GM12878 (cell line): ENCODE results near the gene GLI2. TPM values are rescaled to one million over a fixed set of nuclear protein-coding genes. Genes with fewer than 3 reads are reported as not detected.

Experiments used
- ATAC-seq: fragments of 200-7000 bp; cut with Tn5 transposase; 3 replicates; pipeline ENCODE4 v1.9.1; 2020; ENCODE audit warnings: mild to moderate bottlenecking, moderate library complexity
- BruUV-seq: library from RNA; stranded (reverse); fragments of 400-500 nt; replicated peaks from 2 replicates; lab custom pipeline; 2021; lab: Mats Ljungman, UMichigan
- CTCF ChIA-PET: fragments of 300-600 bp; sonication (Branson Sonifier 250); formaldehyde crosslinking; extraction: SDS; loops from one replicate; lab custom pipeline; 2021; ENCODE audit warnings: inconsistent platforms; lab: Yijun Ruan, JAX
- POLR2A ChIA-PET: fragments of 350-600 bp; formaldehyde crosslinking; extraction: SDS; loops from one replicate; lab custom pipeline; 2021; ENCODE audit warnings: inconsistent platforms; lab: Charles Lee
- RAD21 ChIA-PET: fragments of 300-600 bp; sonication (Branson Sonifier 250); formaldehyde crosslinking; loops from one replicate; lab custom pipeline; 2023; ENCODE audit warnings: antibody characterized with exemption; ENCODE audit not compliant: unreplicated experiment; lab: Charles Lee
- SMC1A ChIA-PET: fragments of 300-600 bp; sonication (Branson Sonifier 250); formaldehyde crosslinking; loops from one replicate; lab custom pipeline; 2023; ENCODE audit not compliant: unreplicated experiment, uncharacterized antibody; lab: Charles Lee
- DNase-seq: peaks from one replicate; pipeline ENCODE4 v3.0.0-alpha.2; 2011; ENCODE audit warnings: low read depth, low spot score
- FAIRE-seq: peaks from 3 replicates; lab custom pipeline; 2011; peaks lifted over from hg19 to GRCh38; lab: Jason Lieb, UNC
- H2AFZ ChIP-seq: 2 replicates; pipeline ENCODE4 v1.6.0; 2011; ENCODE audit warnings: low read depth, low read length, control low read depth; ENCODE audit not compliant: control insufficient read depth
- H3K27ac ChIP-seq: 2 replicates; pipeline ENCODE4 v1.5.1; 2011; ENCODE audit warnings: control low read depth; ENCODE audit not compliant: control insufficient read depth, insufficient read depth
- H3K27me3 ChIP-seq, 2 experiments: replicated peaks in 1 of 2; 2 replicates each; pipeline versions ENCODE4 v1.6.0 to v1.6.1; 2011; ENCODE audit warnings: low read length in 1 of 2; ENCODE audit not compliant: control insufficient read depth in 2 of 2, insufficient read depth in 2 of 2
- H3K36me3 ChIP-seq, 2 experiments: 2 replicates each; pipeline ENCODE4 v1.5.1; 2011; ENCODE audit warnings: low read length in 1 of 2; ENCODE audit not compliant: control insufficient read depth in 2 of 2, insufficient read depth in 2 of 2
- H3K4me1 ChIP-seq: 2 replicates; pipeline ENCODE4 v1.6.1; 2011; ENCODE audit warnings: mild to moderate bottlenecking, low read length, moderate library complexity, mixed read lengths; ENCODE audit not compliant: control insufficient read depth, insufficient read depth
- H3K4me2 ChIP-seq: 2 replicates; pipeline ENCODE4 v1.6.0; 2011; ENCODE audit warnings: control low read depth; ENCODE audit not compliant: control insufficient read depth, insufficient read depth
- H3K4me3 ChIP-seq: fragments of 200-600 bp; sonication (generic); 2 replicates; pipeline ENCODE4 v1.5.1; 2016
- H3K79me2 ChIP-seq: 2 replicates; pipeline ENCODE4 v1.6.0; 2011; ENCODE audit warnings: low read length; ENCODE audit not compliant: control insufficient read depth, insufficient read depth
- H3K9ac ChIP-seq: 2 replicates; pipeline ENCODE4 v1.8.0; 2011; ENCODE audit warnings: low read length, control low read depth, mixed read lengths; ENCODE audit not compliant: control insufficient read depth, insufficient read depth
- H3K9me3 ChIP-seq: replicated peaks from 3 replicates; pipeline ENCODE4 v1.5.1; 2011; ENCODE audit warnings: mild to moderate bottlenecking, low read length; ENCODE audit not compliant: control insufficient read depth, insufficient read depth
- H4K20me1 ChIP-seq: 2 replicates; pipeline ENCODE4 v1.6.0; 2011; ENCODE audit not compliant: control insufficient read depth, insufficient read depth
- ASH2L ChIP-seq: fragments of 300-600, 200-600 bp; sonication (generic); IDR thresholded peaks from 2 replicates; pipeline ENCODE4 v1.6.1; 2017; ENCODE audit warnings: low read depth, mild to moderate bottlenecking, borderline replicate concordance
- CEBPB ChIP-seq, 2 experiments: fragments of 150-350 bp in 1 of 2; IDR thresholded peaks; 2 replicates each; pipeline ENCODE4 v1.6.1; 2012 to 2014; ENCODE audit warnings: low read depth in 2 of 2, low read length in 2 of 2, borderline replicate concordance in 1 of 2, inconsistent platforms in 1 of 2
- ESRRA ChIP-seq: IDR thresholded peaks from 2 replicates; pipeline ENCODE4 v1.6.1; 2012; ENCODE audit warnings: mild to moderate bottlenecking, low read length, improper control_type of control experiment
- KAT2A ChIP-seq: conservative IDR thresholded peaks from 2 replicates; pipeline ENCODE4 v1.6.1; 2011; ENCODE audit warnings: low read depth, low read length; ENCODE audit not compliant: control insufficient read depth
- LARP7 ChIP-seq: fragments of 450-650 bp; IDR thresholded peaks from 2 replicates; pipeline ENCODE4 v1.6.1; 2017; ENCODE audit warnings: mild to moderate bottlenecking
- MYB ChIP-seq: fragments of 150-350 bp; IDR thresholded peaks from 2 replicates; pipeline ENCODE4 v1.6.1; 2014; ENCODE audit warnings: mild to moderate bottlenecking, low read depth, low read length, borderline replicate concordance
- PKNOX1 ChIP-seq: fragments of 450-650 bp; IDR thresholded peaks from 2 replicates; pipeline ENCODE4 v1.6.1; 2016; ENCODE audit warnings: mild to moderate bottlenecking
- WGBS: methylation state at CpG from one replicate; pipeline ENCODE4 v1.1.6; 2016; ENCODE audit warnings: low lambda C conversion rate; ENCODE audit not compliant: insufficient replicate concordance, insufficient coverage; ENCODE audit errors: missing lambda C conversion rate; 5-methylcytosine and 5-hydroxymethylcytosine counted together
- in situ Hi-C: fragments of 300-500 bp; cut with MboI; formaldehyde crosslinking; loops from 9 replicates; pipeline ENCODE4 v1.14.3; 2018; ENCODE audit warnings: mixed read lengths
- intact Hi-C: fragments of 100-400 bp; cut with micrococcal nuclease; formaldehyde crosslinking; loops from one replicate; pipeline ENCODE4 v1.14.2; 2022; ENCODE audit not compliant: unreplicated experiment
- polyA plus RNA-seq, 11 experiments: library from polyadenylated mRNA; depleted of rRNA in 4 of 11; unstranded in 6 of 11; stranded (reverse) in 5 of 11; fragments of >200 nt; fragmentation: Nextera tagmentation in 4 of 11; fragmentation: Illumina TruSeq in 1 of 11; extraction: Ambion mirVana in 4 of 11; extraction: Trizol in 1 of 11; gene quantifications; 1 replicate in 1 of 11; 2 replicates in 10 of 11; pipeline versions ENCODE4 v1.2.1 to v1.2.3, GENCODE V29; 2011 to 2016; ENCODE audit warnings: inconsistent platforms in 2 of 11, missing spikeins in 2 of 11, low read depth in 1 of 11
- total RNA-seq, 4 experiments: library from RNA; depleted of rRNA in 3 of 4; stranded (reverse); fragments of >200 nt in 3 of 4; fragmentation: Illumina TruSeq in 1 of 4; extraction: Trizol in 1 of 4; gene quantifications; 2 replicates each; pipeline versions ENCODE4 v1.2.1 to v1.2.3, GENCODE V29; 2013 to 2021

The GLI2 gene
- total and polyA plus RNA-seq, 10 of the 15 experiments (the other 5 are each of a cell fraction or from before 2014, with no cell fraction given) = 0.01 TPM; not detected in 9

- RAD21 ChIA-PET = no interaction called here
- Histone ChIP-seq H3K79me2 (no peaks in the 10 kb centered on the region), H3K4me1 (no peaks in the 10 kb centered on the region), H4K20me1 (no peaks in the 10 kb centered on the region), H3K4me2 (no peak overlapping the region), H3K27me3 (peaks cover 0 to 2% of the 10 kb centered on the region in 2 experiments; a peak in 1 of 4 replicates), H3K36me3 (no peaks in the 10 kb centered on the region), H3K9ac (no peak overlapping the region), H2AFZ (no peak overlapping the region), H3K27ac (no peak overlapping the region), H3K4me3 (no peak overlapping the region), H3K9me3 (no peaks in the 10 kb centered on the region)
- intact Hi-C loops = no loop called here
- TF ChIP-seq MYB (no peak), LARP7 (no peak), KAT2A (no peak), ESRRA (no peak), ASH2L (no peak), CEBPB (IDR thresholded peaks at IDR 0.05; ENCODE audit: borderline replicate concordance in 1 of 2, low read depth in 2 of 2, low read length in 2 of 2) (no peak), PKNOX1 (no peak)
- POLR2A ChIA-PET = no interaction called here
- ATAC-seq (no peak), DNase-seq (no peak), FAIRE-seq (no peak)
- no TSS peak for BruUV-seq
- 62% methylated on average over 10 of the region's 12 CpGs for WGBS
- in situ Hi-C loops = loop anchor here (10.0 to 25.0 kb wide), 2 partner anchors 474 to 571 kb away; partner anchors contain the start of gene TMEM185B
- CTCF ChIA-PET = interaction anchor here (0.6 kb wide), 1 partner anchor 135 kb away, joined by 3 read pairs; no protein-coding TSS in a partner anchor
- SMC1A ChIA-PET = no interaction called here
Observed at GRCh38 chr2:120685974-120686297, 49.7 kb upstream of the GLI2 start.
